PC-9 (cell line): ENCODE measurements around the gene HSPBP1. TPM values are rescaled to one million over a fixed set of nuclear protein-coding genes. Genes with fewer than 3 reads are reported as not detected.

Source experiments
- BruUV-seq: library from RNA; stranded (reverse); fragments of 400-500 nt; replicated peaks from 2 replicates; lab custom pipeline; 2021; lab: Mats Ljungman, UMichigan
- CTCF ChIA-PET: fragments of 300-600 bp; sonication (Branson Sonifier 250); formaldehyde crosslinking; loops from one replicate; lab custom pipeline; 2022; ENCODE audit warnings: antibody characterized with exemption; lab: Charles Lee
- POLR2A ChIA-PET: fragments of 300-600 bp; sonication (Branson Sonifier 250); formaldehyde crosslinking; loops from one replicate; lab custom pipeline; 2022; ENCODE audit warnings: antibody characterized with exemption; ENCODE audit not compliant: unreplicated experiment; lab: Charles Lee
- DNase-seq, 2 experiments: peaks; one replicate each; pipeline versions ENCODE4 v3.0.0 to v3.0.0-alpha.2; 2015 to 2022; ENCODE audit warnings: mixed read lengths in 1 of 2
- H2AFZ ChIP-seq: fragments of 200-600 bp; sonication (generic); 2 replicates; pipeline ENCODE4 v1.8.1; 2017; ENCODE audit warnings: antibody characterized with exemption
- H3F3A ChIP-seq: fragments of 200-600 bp; sonication (generic); 2 replicates; pipeline ENCODE4 v1.8.1; 2017; ENCODE audit warnings: antibody characterized with exemption, mild to moderate bottlenecking, low read depth; ENCODE audit not compliant: insufficient read depth
- H3K27ac ChIP-seq: fragments of 200-600 bp; sonication (generic); 2 replicates; pipeline ENCODE4 v1.6.1; 2016; ENCODE audit warnings: mixed run types
- H3K27me3 ChIP-seq: fragments of 200-600 bp; sonication (generic); 2 replicates; pipeline ENCODE4 v1.6.1; 2016; ENCODE audit warnings: low read depth, mixed run types; ENCODE audit not compliant: insufficient read depth
- H3K36me3 ChIP-seq: fragments of 200-600 bp; sonication (generic); 2 replicates; pipeline ENCODE4 v1.6.1; 2016; ENCODE audit warnings: low read depth, mixed run types
- H3K4me1 ChIP-seq: fragments of 200-600 bp; sonication (generic); replicated peaks from 2 replicates; pipeline ENCODE4 v1.6.1; 2016; ENCODE audit warnings: mixed run types; ENCODE audit not compliant: insufficient read depth
- H3K4me2 ChIP-seq: fragments of 200-600 bp; sonication (generic); 2 replicates; pipeline ENCODE4 v1.6.1; 2017; ENCODE audit warnings: mixed run types
- H3K4me3 ChIP-seq: fragments of 200-600 bp; sonication (generic); 2 replicates; pipeline ENCODE4 v1.6.1; 2016; ENCODE audit warnings: mixed run types
- H3K79me2 ChIP-seq: fragments of 200-600 bp; sonication (generic); 2 replicates; pipeline ENCODE4 v1.6.1; 2017; ENCODE audit warnings: low read depth, mixed run types
- H3K9me2 ChIP-seq: fragments of 200-600 bp; sonication (generic); 2 replicates; pipeline ENCODE4 v1.8.1; 2017; ENCODE audit warnings: mild to moderate bottlenecking; ENCODE audit not compliant: insufficient read depth
- H3K9me3 ChIP-seq: fragments of 200-600 bp; sonication (generic); 2 replicates; pipeline ENCODE4 v1.8.1; 2016; ENCODE audit warnings: low read depth; ENCODE audit not compliant: insufficient read depth
- H4K20me1 ChIP-seq: fragments of 200-600 bp; sonication (generic); 2 replicates; pipeline ENCODE4 v1.8.1; 2017; ENCODE audit not compliant: insufficient read depth
- CTCF ChIP-seq: fragments of 200-600 bp; sonication (generic); conservative IDR thresholded peaks from 2 replicates; pipeline ENCODE4 v1.6.1; 2017; ENCODE audit warnings: mixed run types, antibody characterized with exemption, mild to moderate bottlenecking, moderate library complexity
- EZH2 ChIP-seq: fragments of 200-600 bp; sonication (generic); IDR thresholded peaks from 2 replicates; pipeline ENCODE4 v1.8.0; 2017; ENCODE audit warnings: antibody characterized with exemption, low read depth
- intact Hi-C: fragments of 100-400 bp; cut with micrococcal nuclease; formaldehyde crosslinking; loops from one replicate; pipeline ENCODE4 v1.10.0; 2022; ENCODE audit not compliant: unreplicated experiment
- total RNA-seq: library from RNA; stranded (reverse); gene quantifications from 2 replicates; pipeline ENCODE4 v1.2.3, GENCODE V29; 2021

HSPBP1 gene
- total RNA-seq, 1 experiment from 2014 or later, result 66.2 TPM

- Histone ChIP-seq H3K27ac (no peak overlapping the region), H3K4me3 (no peak overlapping the region), H3K4me2 (no peak overlapping the region), H4K20me1 (no peaks in the 10 kb centered on the region), H2AFZ (no peak overlapping the region), H3K79me2 (no peaks in the 10 kb centered on the region), H3K9me2 (no peaks in the 10 kb centered on the region), H3K36me3 (no peaks in the 10 kb centered on the region), H3K27me3 (no peaks in the 10 kb centered on the region), H3K4me1 (0 out of 2 replicates have a peak, but pooled peaks cover 4% of the 10 kb centered on the region), H3F3A (peaks cover 10% of the 10 kb centered on the region; the same call in 1 of the 2 replicates), H3K9me3 (no peaks in the 10 kb centered on the region)
- DNase-seq, result no peak
- POLR2A ChIA-PET, result interaction anchor here (1.1 kb wide), 1 partner anchor 32 kb away, joined by 5 read pairs; no protein-coding TSS in a partner anchor
- CTCF ChIA-PET, result no interaction called here
- TF ChIP-seq EZH2 (no peak), CTCF (no peak)
- intact Hi-C loops, result no loop called here
- BruUV-seq, result no TSS peak
Observed at GRCh38 chr19:55306712-55307111, 26.8 kb upstream of the HSPBP1 start.

- no peak for TF ChIP-seq CTCF
- no peak for TF ChIP-seq EZH2
- no peak for DNase-seq
- peaks cover 10% of the 10 kb centered on the region; the same call in 1 of the 2 replicates for H3F3A ChIP-seq
- H3K4me2 ChIP-seq, result no peak overlapping the region
- H3K79me2 ChIP-seq, result no peaks in the 10 kb centered on the region
- H3K9me3 ChIP-seq, result no peaks in the 10 kb centered on the region
- 0 out of 2 replicates have a peak, but pooled peaks cover 4% of the 10 kb centered on the region for H3K4me1 ChIP-seq
- no peaks in the 10 kb centered on the region for H3K27me3 ChIP-seq
- BruUV-seq, result no TSS peak
- POLR2A ChIA-PET, result interaction anchor here (1.1 kb wide), 1 partner anchor 33 kb away, joined by 5 read pairs; no protein-coding TSS in a partner anchor
- no peaks in the 10 kb centered on the region for H3K9me2 ChIP-seq
- CTCF ChIA-PET, result interaction anchor here (0.6 kb wide), 1 partner anchor 103 kb away, joined by 5 read pairs; no protein-coding TSS in a partner anchor
- H3K27ac ChIP-seq, result no peak overlapping the region
- no peak overlapping the region for H3K4me3 ChIP-seq
- no peak overlapping the region for H2AFZ ChIP-seq
- intact Hi-C loops, result no loop called here
- no peaks in the 10 kb centered on the region for H3K36me3 ChIP-seq
- H4K20me1 ChIP-seq, result no peaks in the 10 kb centered on the region
Observed at GRCh38 chr19:55305983-55306562, 26.2 kb upstream of the HSPBP1 start.

GRCh38 chr19:55305491-55305890, 25.6 kb upstream of the HSPBP1 start:
- Histone ChIP-seq H3K4me3 (no peak overlapping the region), H3K4me1 (0 out of 2 replicates have a peak, but pooled peaks cover 4% of the 10 kb centered on the region), H3K27me3 (no peaks in the 10 kb centered on the region), H3K9me3 (no peaks in the 10 kb centered on the region), H3K79me2 (no peaks in the 10 kb centered on the region), H4K20me1 (no peaks in the 10 kb centered on the region), H3F3A (peaks cover 10% of the 10 kb centered on the region; the same call in 1 of the 2 replicates), H3K9me2 (no peaks in the 10 kb centered on the region), H2AFZ (no peak overlapping the region), H3K27ac (no peak overlapping the region), H3K4me2 (no peak overlapping the region), H3K36me3 (no peaks in the 10 kb centered on the region)
- ChIA-PET CTCF (no interaction called here), POLR2A (interaction anchor here (0.5 to 1.1 kb wide), 2 partner anchors 16 to 33 kb away, joined by 4 to 5 read pairs; no protein-coding TSS in a partner anchor)
- DNase-seq, result peak in 1 of 2 experiments; percentile 35
- no peak for TF ChIP-seq CTCF
- no peak for TF ChIP-seq EZH2
- no TSS peak for BruUV-seq
- intact Hi-C loops, result no loop called here
